ENCODE results near the gene REST.

The REST gene

GRCh38 chr4:56905796-56906195 lies 1.9 kb upstream of the REST start:
- DNase-seq (ENCODE audit: low read depth): no peak
- TF ChIP-seq MAX (IDR thresholded peaks at IDR 0.05; ENCODE audit: low read depth, low read length) (no peak), MYC (IDR thresholded peaks at IDR 0.05; ENCODE audit: low read depth, low read length) (no peak), CTCF (IDR thresholded peaks at IDR 0.05; ENCODE audit: low read depth, low read length) (no peak), POLR2A (IDR thresholded peaks at IDR 0.05; ENCODE audit: extremely low read depth, insufficient read length) (no peak)
- no peak overlapping the region for H3K4me3 ChIP-seq (ENCODE audit: low read depth, low read length)

GRCh38 chr4:56906489-56907393 lies 959 bp upstream of the REST start:
- peak; percentile 39 for DNase-seq (ENCODE audit: low read depth)
- no peak for TF ChIP-seq MYC (IDR thresholded peaks at IDR 0.05; ENCODE audit: low read depth, low read length)
- TF ChIP-seq POLR2A (IDR thresholded peaks at IDR 0.05; ENCODE audit: extremely low read depth, insufficient read length): no peak
- no peak for TF ChIP-seq MAX (IDR thresholded peaks at IDR 0.05; ENCODE audit: low read depth, low read length)
- TF ChIP-seq CTCF (IDR thresholded peaks at IDR 0.05; ENCODE audit: low read depth, low read length): no peak
- peak overlapping the region; percentile 52 for H3K4me3 ChIP-seq (ENCODE audit: low read depth, low read length)

GRCh38 chr4:56908206-56909085 lies 746 bp downstream of the REST start:
- TF ChIP-seq CTCF (IDR thresholded peaks at IDR 0.05; ENCODE audit: low read depth, low read length) (no peak), POLR2A (IDR thresholded peaks at IDR 0.05; ENCODE audit: extremely low read depth, insufficient read length) (no peak), MYC (IDR thresholded peaks at IDR 0.05; ENCODE audit: low read depth, low read length) (no peak), MAX (IDR thresholded peaks at IDR 0.05; ENCODE audit: low read depth, low read length) (no peak)
- H3K4me3 ChIP-seq (ENCODE audit: low read depth, low read length): peak overlapping the region; percentile 74
- peak; percentile 92 for DNase-seq (ENCODE audit: low read depth)

GRCh38 chr4:56909086-56909894 lies 1.6 kb downstream of the REST start:
- peak; percentile 84 for DNase-seq (ENCODE audit: low read depth)
- peak overlapping the region; percentile 74 for H3K4me3 ChIP-seq (ENCODE audit: low read depth, low read length)
- peak; percentile 5; the same call in 1 of the 2 replicates for TF ChIP-seq MYC (IDR thresholded peaks at IDR 0.05; ENCODE audit: low read depth, low read length)
- TF ChIP-seq MAX (IDR thresholded peaks at IDR 0.05; ENCODE audit: low read depth, low read length): peak; percentile 18; the same call in 1 of the 2 replicates
- no peak for TF ChIP-seq CTCF (IDR thresholded peaks at IDR 0.05; ENCODE audit: low read depth, low read length)
- no peak for TF ChIP-seq POLR2A (IDR thresholded peaks at IDR 0.05; ENCODE audit: extremely low read depth, insufficient read length)

Data from NB4 (cell line).